ENCODE measurements around the gene SURF2.
"Not testable (repeated sequence)": the region's sequence is repeated elsewhere in the genome, so short reads cannot be mapped to it uniquely, and the experiment has no call there.

The SURF2 gene

GRCh38 chr9:133356391-133357091 is at the start of gene SURF2, which contains the start of gene SURF1:
TSS of gene SURF2 (plus strand) at chr9:133356550. CDS start at chr9:133356593, 43 bp downstream.
TSS of gene SURF1 (minus strand) at chr9:133356487. CDS start at chr9:133356453, 34 bp downstream.
- H3K4me1 ChIP-seq (ENCODE audit: control insufficient read depth, insufficient read depth, low read length) = peaks cover 30% of the 10 kb centered on the region
- peak within 1 kb of the TSS; percentile 64 to 82 for H3K9ac ChIP-seq (ENCODE audit: low read length in 2 of 2)
- H3K36me3 ChIP-seq (ENCODE audit: control insufficient read depth in 2 of 2, insufficient read depth in 2 of 2, low read length in 2 of 2) = peaks cover 24 to 31% of the 10 kb centered on the region in 2 donors

DNA sequence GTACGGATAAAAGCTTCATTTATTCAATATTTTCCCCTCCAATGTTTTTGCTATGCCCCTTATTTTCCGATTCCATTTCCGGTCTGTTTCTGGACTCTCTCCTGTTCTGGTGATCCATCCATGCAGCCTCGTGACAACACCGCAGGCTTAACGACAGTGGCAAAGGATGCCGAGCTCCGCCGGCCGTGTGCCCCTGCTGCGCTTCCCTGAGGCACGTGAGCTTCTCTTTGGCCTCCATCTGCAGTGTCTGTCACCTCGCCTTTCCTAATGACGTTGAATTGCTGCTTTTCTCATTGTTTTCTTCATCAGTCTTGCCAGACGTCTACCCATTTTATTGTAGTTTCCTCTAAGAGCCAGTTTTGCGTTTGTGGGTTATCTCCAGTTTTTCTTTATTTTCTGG is 49.0 kb upstream of the SURF2 start:
- H3K4me3 ChIP-seq (ENCODE audit: low read length in 2 of 2) = no peak overlapping the region
- no peak overlapping the region for H3K9ac ChIP-seq (ENCODE audit: low read length in 2 of 2)
- no peaks in the 10 kb centered on the region for H3K9me3 ChIP-seq (ENCODE audit: control insufficient read depth in 2 of 2, low read length in 2 of 2)
- H3K27ac ChIP-seq (ENCODE audit: low read length) = no peak overlapping the region
- H3K27me3 ChIP-seq (ENCODE audit: control insufficient read depth in 1 of 2, insufficient read depth in 2 of 2, low read length in 2 of 2) = peaks cover 0 to 10% of the 10 kb centered on the region in 2 donors
- H3K4me1 ChIP-seq (ENCODE audit: control insufficient read depth, insufficient read depth, low read length) = no peaks in the 10 kb centered on the region
- H3K36me3 ChIP-seq (ENCODE audit: control insufficient read depth in 2 of 2, insufficient read depth in 2 of 2, low read length in 2 of 2) = no peaks in the 10 kb centered on the region

More at GRCh38 chr9:133356391-133357091, at the start of gene SURF2, which contains the start of gene SURF1:
- Histone ChIP-seq H3K27ac (ENCODE audit: low read length) (peak within 1 kb of the TSS; percentile 46), H3K4me3 (ENCODE audit: low read length in 2 of 2) (peak within 1 kb of the TSS; percentile 75 to 85), H3K9me3 (ENCODE audit: control insufficient read depth in 2 of 2, low read length in 2 of 2) (no peaks in the 10 kb centered on the region), H3K27me3 (ENCODE audit: control insufficient read depth in 1 of 2, insufficient read depth in 2 of 2, low read length in 2 of 2) (no peaks in the 10 kb centered on the region)

GRCh38 chr9:133309608-133310007 is 46.7 kb upstream of the SURF2 start:
- H3K9ac ChIP-seq (ENCODE audit: low read length in 2 of 2) = no peak overlapping the region
- no peaks in the 10 kb centered on the region for H3K4me1 ChIP-seq (ENCODE audit: control insufficient read depth, insufficient read depth, low read length)
- no peaks in the 10 kb centered on the region for H3K36me3 ChIP-seq (ENCODE audit: control insufficient read depth in 2 of 2, insufficient read depth in 2 of 2, low read length in 2 of 2)
- H3K27me3 ChIP-seq (ENCODE audit: control insufficient read depth in 1 of 2, insufficient read depth in 2 of 2, low read length in 2 of 2) = peaks cover 0 to 7% of the 10 kb centered on the region in 2 donors
- H3K27ac ChIP-seq (ENCODE audit: low read length) = no peak overlapping the region
- H3K9me3 ChIP-seq (ENCODE audit: control insufficient read depth in 2 of 2, low read length in 2 of 2) = no peaks in the 10 kb centered on the region
- no peak overlapping the region for H3K4me3 ChIP-seq (ENCODE audit: low read length in 2 of 2)

- no peaks in the 10 kb centered on the region for H3K9me3 ChIP-seq (ENCODE audit: control insufficient read depth in 2 of 2, low read length in 2 of 2)
- no peak overlapping the region for H3K4me3 ChIP-seq (ENCODE audit: low read length in 2 of 2)
- H3K4me1 ChIP-seq (ENCODE audit: control insufficient read depth, insufficient read depth, low read length) = no peaks in the 10 kb centered on the region
- H3K27me3 ChIP-seq (ENCODE audit: control insufficient read depth in 1 of 2, insufficient read depth in 2 of 2, low read length in 2 of 2) = no peaks in the 10 kb centered on the region
- no peaks in the 10 kb centered on the region for H3K36me3 ChIP-seq (ENCODE audit: control insufficient read depth in 2 of 2, insufficient read depth in 2 of 2, low read length in 2 of 2)
- no peak overlapping the region for H3K27ac ChIP-seq (ENCODE audit: low read length)
- H3K9ac ChIP-seq (ENCODE audit: low read length in 2 of 2) = no peak overlapping the region
Measured at GRCh38 chr9:133315997-133316396, 40.4 kb upstream of the SURF2 start.

- H3K36me3 ChIP-seq (ENCODE audit: control insufficient read depth in 2 of 2, insufficient read depth in 2 of 2, low read length in 2 of 2); H3K4me1 ChIP-seq (ENCODE audit: control insufficient read depth, insufficient read depth, low read length); H3K27ac ChIP-seq (ENCODE audit: low read length); H3K4me3 ChIP-seq (ENCODE audit: low read length in 2 of 2); H3K27me3 ChIP-seq (ENCODE audit: control insufficient read depth in 1 of 2, insufficient read depth in 2 of 2, low read length in 2 of 2); H3K9ac ChIP-seq (ENCODE audit: low read length in 2 of 2); H3K9me3 ChIP-seq (ENCODE audit: control insufficient read depth in 2 of 2, low read length in 2 of 2): not testable (repeated sequence)
Measured at GRCh38 chr9:133317551-133317950, 38.8 kb upstream of the SURF2 start.

GRCh38 chr9:133320421-133320881 is 35.9 kb upstream of the SURF2 start:
- no peak overlapping the region for H3K27ac ChIP-seq (ENCODE audit: low read length)
- no peak overlapping the region for H3K4me3 ChIP-seq (ENCODE audit: low read length in 2 of 2)
- no peak overlapping the region for H3K9ac ChIP-seq (ENCODE audit: low read length in 2 of 2)

DNA sequence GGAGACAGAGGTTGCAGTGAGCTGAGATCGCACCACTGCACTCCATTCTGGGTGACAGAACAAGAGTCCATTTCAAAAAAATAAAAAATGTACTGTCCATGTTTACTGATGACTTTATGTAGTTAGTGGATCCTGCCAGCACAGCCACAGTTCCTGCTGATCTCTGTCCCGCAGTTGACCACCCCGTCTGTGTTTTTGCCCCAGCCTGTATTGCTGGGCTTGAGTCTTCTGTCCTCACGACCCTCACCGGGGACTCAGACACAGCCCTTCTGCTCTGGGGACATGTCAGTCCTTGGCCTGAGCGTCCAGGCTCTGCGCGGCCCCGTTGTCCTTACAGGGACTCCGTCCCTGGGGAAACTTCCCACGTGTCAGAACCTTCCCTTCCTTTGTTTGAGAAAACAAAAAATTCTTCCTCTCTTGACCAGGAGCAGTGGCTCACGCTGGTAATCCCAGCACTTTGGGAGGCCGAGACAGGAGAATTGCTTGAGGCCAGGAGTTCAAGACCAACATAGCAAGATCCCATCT is 34.9 kb upstream of the SURF2 start:
- no peaks in the 10 kb centered on the region for H3K4me1 ChIP-seq (ENCODE audit: control insufficient read depth, insufficient read depth, low read length)
- H3K27ac ChIP-seq (ENCODE audit: low read length) = no peak overlapping the region
- H3K4me3 ChIP-seq (ENCODE audit: low read length in 2 of 2) = no peak overlapping the region
- no peaks in the 10 kb centered on the region for H3K36me3 ChIP-seq (ENCODE audit: control insufficient read depth in 2 of 2, insufficient read depth in 2 of 2, low read length in 2 of 2)
- H3K9me3 ChIP-seq (ENCODE audit: control insufficient read depth in 2 of 2, low read length in 2 of 2) = no peaks in the 10 kb centered on the region
- no peak overlapping the region for H3K9ac ChIP-seq (ENCODE audit: low read length in 2 of 2)
- no peaks in the 10 kb centered on the region for H3K27me3 ChIP-seq (ENCODE audit: control insufficient read depth in 1 of 2, insufficient read depth in 2 of 2, low read length in 2 of 2)

More at GRCh38 chr9:133320421-133320881, 35.9 kb upstream of the SURF2 start:
- no peaks in the 10 kb centered on the region for H3K36me3 ChIP-seq (ENCODE audit: control insufficient read depth in 2 of 2, insufficient read depth in 2 of 2, low read length in 2 of 2)
- no peaks in the 10 kb centered on the region for H3K9me3 ChIP-seq (ENCODE audit: control insufficient read depth in 2 of 2, low read length in 2 of 2)
- H3K27me3 ChIP-seq (ENCODE audit: control insufficient read depth in 1 of 2, insufficient read depth in 2 of 2, low read length in 2 of 2) = no peaks in the 10 kb centered on the region
- H3K4me1 ChIP-seq (ENCODE audit: control insufficient read depth, insufficient read depth, low read length) = no peaks in the 10 kb centered on the region

DNA sequence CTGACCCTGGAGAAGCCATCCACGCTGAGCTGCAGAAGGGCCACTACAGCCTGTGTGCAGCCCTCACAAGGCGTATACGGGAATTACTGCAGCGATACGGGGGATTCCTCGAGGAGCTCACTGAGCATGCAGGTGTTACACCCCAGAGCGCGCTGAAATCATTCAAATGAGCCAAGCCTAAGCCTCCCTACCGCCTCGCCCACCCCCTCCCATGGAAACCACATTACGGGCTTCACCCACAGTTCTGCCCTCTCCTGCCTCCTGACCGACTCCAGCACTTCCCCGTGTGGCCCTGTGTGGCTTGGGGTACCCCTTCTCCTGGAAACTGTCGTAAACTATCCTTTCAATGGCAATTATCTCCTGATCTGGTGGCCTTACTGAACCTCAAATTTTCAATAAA is 33.6 kb upstream of the SURF2 start:
- Histone ChIP-seq H3K27ac (ENCODE audit: low read length) (no peak overlapping the region), H3K36me3 (ENCODE audit: control insufficient read depth in 2 of 2, insufficient read depth in 2 of 2, low read length in 2 of 2) (no peaks in the 10 kb centered on the region), H3K4me1 (ENCODE audit: control insufficient read depth, insufficient read depth, low read length) (no peaks in the 10 kb centered on the region), H3K9me3 (ENCODE audit: control insufficient read depth in 2 of 2, low read length in 2 of 2) (no peaks in the 10 kb centered on the region), H3K9ac (ENCODE audit: low read length in 2 of 2) (no peak overlapping the region), H3K27me3 (ENCODE audit: control insufficient read depth in 1 of 2, insufficient read depth in 2 of 2, low read length in 2 of 2) (no peaks in the 10 kb centered on the region), H3K4me3 (ENCODE audit: low read length in 2 of 2) (no peak overlapping the region)

DNA sequence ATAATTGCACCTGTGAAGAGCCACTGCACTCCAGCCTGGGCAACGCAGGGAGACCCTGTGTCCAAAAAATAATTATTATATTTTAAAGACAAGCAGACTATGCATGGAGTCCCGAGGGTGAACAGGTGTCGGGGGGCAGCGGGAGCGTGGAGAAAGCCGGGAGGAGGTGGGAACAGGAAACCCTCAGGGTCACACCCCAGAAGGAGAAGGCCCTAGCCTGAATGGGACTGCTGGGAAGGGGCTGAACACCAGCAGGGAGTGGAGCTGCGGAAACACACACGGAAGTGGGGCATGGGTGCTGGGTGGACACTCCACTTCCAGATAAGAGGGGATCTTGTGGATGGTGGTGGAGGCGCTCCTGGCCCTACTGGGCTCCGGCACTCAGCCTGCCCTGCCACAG is 33.1 kb upstream of the SURF2 start:
- no peaks in the 10 kb centered on the region for H3K36me3 ChIP-seq (ENCODE audit: control insufficient read depth in 2 of 2, insufficient read depth in 2 of 2, low read length in 2 of 2)
- no peak overlapping the region for H3K27ac ChIP-seq (ENCODE audit: low read length)
- H3K4me3 ChIP-seq (ENCODE audit: low read length in 2 of 2) = no peak overlapping the region
- no peaks in the 10 kb centered on the region for H3K27me3 ChIP-seq (ENCODE audit: control insufficient read depth in 1 of 2, insufficient read depth in 2 of 2, low read length in 2 of 2)
- no peaks in the 10 kb centered on the region for H3K4me1 ChIP-seq (ENCODE audit: control insufficient read depth, insufficient read depth, low read length)
- H3K9ac ChIP-seq (ENCODE audit: low read length in 2 of 2) = no peak overlapping the region
- no peaks in the 10 kb centered on the region for H3K9me3 ChIP-seq (ENCODE audit: control insufficient read depth in 2 of 2, low read length in 2 of 2)

- Histone ChIP-seq H3K9me3 (ENCODE audit: control insufficient read depth in 2 of 2, low read length in 2 of 2) (no peaks in the 10 kb centered on the region), H3K27ac (ENCODE audit: low read length) (no peak overlapping the region), H3K36me3 (ENCODE audit: control insufficient read depth in 2 of 2, insufficient read depth in 2 of 2, low read length in 2 of 2) (no peaks in the 10 kb centered on the region), H3K4me1 (ENCODE audit: control insufficient read depth, insufficient read depth, low read length) (no peaks in the 10 kb centered on the region), H3K4me3 (ENCODE audit: low read length in 2 of 2) (no peak overlapping the region), H3K9ac (ENCODE audit: low read length in 2 of 2) (no peak overlapping the region), H3K27me3 (ENCODE audit: control insufficient read depth in 1 of 2, insufficient read depth in 2 of 2, low read length in 2 of 2) (no peaks in the 10 kb centered on the region)
Measured at GRCh38 chr9:133323991-133324703, 32.2 kb upstream of the SURF2 start.
